Neural progenitor cell (in vitro differentiated cells): ENCODE results near the gene TCF4.

Experiments used
- CTCF ChIP-seq: fragments of 200-600 bp; sonication (generic); IDR thresholded peaks from 2 replicates; pipeline ENCODE4 v1.5.1; 2017; ENCODE audit warnings: antibody characterized with exemption, mild to moderate bottlenecking
- EZH2 ChIP-seq: fragments of 200-600 bp; sonication (generic); IDR thresholded peaks from 2 replicates; pipeline ENCODE4 v1.6.1; 2017; ENCODE audit warnings: antibody characterized with exemption, mild to moderate bottlenecking, moderate library complexity
- EZH2phosphoT487 ChIP-seq: fragments of 200-600 bp; sonication (generic); IDR thresholded peaks from 2 replicates; pipeline ENCODE4 v1.6.1; 2017; ENCODE audit warnings: antibody characterized with exemption

- TF ChIP-seq CTCF, result no peak
- no peak for TF ChIP-seq EZH2phosphoT487
- no peak for TF ChIP-seq EZH2
These were observed 79.3 kb downstream of the TCF4 start for GRCh38 chr18:55508651-55509050.
